Stomach smooth muscle (tissue), 2 donors: Measurements from ENCODE around the gene SV2C.
"Not testable (repeated sequence)": the region's sequence is repeated elsewhere in the genome, so short reads cannot be mapped to it uniquely, and the experiment has no call there.

Source experiments
- H3K27ac ChIP-seq: one replicate; pipeline ENCODE4 v1.7.0; 2013; ENCODE audit warnings: mild to moderate bottlenecking, low read length, inconsistent platforms
- H3K27me3 ChIP-seq, 2 donors: one replicate each; pipeline ENCODE4 v1.7.0; 2013; ENCODE audit warnings: low read length in 2 of 2; ENCODE audit not compliant: insufficient read depth in 2 of 2, control insufficient read depth in 1 of 2
- H3K36me3 ChIP-seq, 2 donors: one replicate each; pipeline ENCODE4 v1.7.0; 2013; ENCODE audit warnings: low read length in 2 of 2; ENCODE audit not compliant: control insufficient read depth in 2 of 2, insufficient read depth in 2 of 2
- H3K4me1 ChIP-seq: one replicate; pipeline ENCODE4 v1.7.0; 2013; ENCODE audit warnings: low read length; ENCODE audit not compliant: control insufficient read depth, insufficient read depth
- H3K4me3 ChIP-seq, 2 donors: one replicate each; pipeline ENCODE4 v1.7.0; 2013; ENCODE audit warnings: low read length in 2 of 2
- H3K9ac ChIP-seq, 2 donors: one replicate each; pipeline ENCODE4 v1.7.0; 2013; ENCODE audit warnings: low read length in 2 of 2, mild to moderate bottlenecking in 1 of 2
- H3K9me3 ChIP-seq, 2 donors: one replicate each; pipeline ENCODE4 v1.7.0; 2013; ENCODE audit warnings: low read length in 2 of 2; ENCODE audit not compliant: control insufficient read depth in 2 of 2
- donor health status: healthy.
- donor health status: Pancreatic carcinoma.

SV2C gene

GRCh38 chr5:76082772-76083554, at the start of gene SV2C:
SV2C (plus strand) TSS chr5:76083383; CDS start chr5:76131751, 48,368 bp downstream.
- Histone ChIP-seq H3K9me3 (peaks cover 0 to 3% of the 10 kb centered on the region in 2 donors), H3K27me3 (peaks cover 15 to 36% of the 10 kb centered on the region in 2 donors), H3K36me3 (no peaks in the 10 kb centered on the region), H3K27ac (no peak within 1 kb of the TSS), H3K4me1 (peaks cover 9% of the 10 kb centered on the region), H3K9ac (no peak within 1 kb of the TSS), H3K4me3 (peak within 1 kb of the TSS in 1 of 2 donors; percentile 44)

DNA sequence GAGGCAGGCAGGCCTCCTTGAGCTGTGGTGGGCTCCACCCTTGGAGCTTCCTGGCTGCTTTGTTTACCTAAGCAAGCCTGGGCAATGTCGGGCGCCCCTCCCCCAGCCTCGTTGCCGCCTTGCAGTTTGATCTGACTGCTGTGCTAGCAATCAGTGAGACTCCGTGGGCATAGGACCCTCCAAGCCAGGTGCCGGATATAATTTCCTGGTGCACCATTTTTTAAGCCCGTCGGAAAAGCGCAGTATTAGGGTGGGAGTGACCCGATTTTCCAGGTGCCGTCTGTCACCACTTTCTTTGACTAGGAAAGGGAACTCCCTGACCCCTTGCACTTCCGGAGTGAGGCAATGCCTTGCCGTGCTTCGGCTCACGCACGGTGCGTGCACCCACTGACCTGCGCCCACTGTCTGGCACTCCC, 45.4 kb upstream of the SV2C start:
- not testable (repeated sequence) for H3K4me3 ChIP-seq, H3K9me3 ChIP-seq, H3K36me3 ChIP-seq

GRCh38 chr5:76038212-76038611, 45.0 kb upstream of the SV2C start:
- Histone ChIP-seq H3K27me3 (no peaks in the 10 kb centered on the region), H3K27ac (no peak overlapping the region), H3K9me3 (peaks cover 0 to 6% of the 10 kb centered on the region in 2 donors), H3K4me3 (no peak overlapping the region), H3K9ac (no peak overlapping the region), H3K4me1 (no peaks in the 10 kb centered on the region), H3K36me3 (no peaks in the 10 kb centered on the region)

More for the DNA sequence above, 45.4 kb upstream of the SV2C start:
- not testable (repeated sequence) for H3K9ac ChIP-seq, H3K4me1 ChIP-seq, H3K27ac ChIP-seq, H3K27me3 ChIP-seq

DNA sequence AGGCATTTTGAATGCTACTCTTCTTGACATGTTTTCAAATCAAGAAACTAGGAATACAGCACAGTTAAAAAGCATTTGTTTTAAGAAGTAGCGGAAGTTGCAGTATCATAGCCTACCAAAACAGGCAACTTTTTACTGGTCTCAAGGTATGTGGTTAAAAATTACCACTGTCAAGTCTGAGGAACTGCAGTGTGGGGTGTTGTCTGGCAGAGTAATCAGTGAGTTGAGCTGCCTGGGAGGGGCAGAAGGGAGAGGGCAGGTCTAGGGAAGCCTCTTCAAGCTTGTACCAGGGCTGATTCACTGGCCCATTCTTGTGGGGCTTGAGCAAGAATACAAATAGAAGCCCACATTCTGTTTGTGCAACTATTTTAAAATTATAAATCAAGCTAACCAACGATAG, 42.4 kb upstream of the SV2C start:
- Histone ChIP-seq H3K27ac (no peak overlapping the region), H3K4me1 (no peaks in the 10 kb centered on the region), H3K9me3 (peaks cover 0 to 6% of the 10 kb centered on the region in 2 donors), H3K9ac (no peak overlapping the region), H3K27me3 (no peaks in the 10 kb centered on the region), H3K4me3 (no peak overlapping the region), H3K36me3 (no peaks in the 10 kb centered on the region)

- no peak overlapping the region for H3K9ac ChIP-seq
- no peaks in the 10 kb centered on the region for H3K36me3 ChIP-seq
- peaks cover 0 to 6% of the 10 kb centered on the region in 2 donors for H3K9me3 ChIP-seq
- no peak overlapping the region for H3K4me3 ChIP-seq
- no peaks in the 10 kb centered on the region for H3K27me3 ChIP-seq
- H3K27ac ChIP-seq = no peak overlapping the region
- no peaks in the 10 kb centered on the region for H3K4me1 ChIP-seq
These were observed 41.3 kb upstream of the SV2C start for GRCh38 chr5:76041863-76042262.

DNA sequence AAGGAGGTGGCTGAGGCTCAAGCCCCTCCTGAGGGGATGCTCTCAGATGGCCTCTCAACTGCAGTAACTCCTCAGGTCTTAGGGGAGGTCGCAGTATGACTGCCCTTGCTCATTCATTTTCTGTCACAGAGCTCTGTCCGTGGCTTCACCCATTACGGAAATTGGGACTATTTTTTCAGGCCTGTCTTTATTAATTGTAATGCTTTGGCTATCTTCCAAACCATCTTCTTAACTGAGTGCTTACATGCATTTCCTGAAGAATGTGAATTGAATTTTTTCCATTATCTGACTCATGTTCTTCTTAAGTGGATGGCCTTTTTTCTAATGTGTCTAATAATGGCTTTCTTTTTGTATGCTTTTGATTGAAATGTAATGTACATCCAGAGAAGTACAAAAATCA, 36.4 kb upstream of the SV2C start:
- H3K4me3 ChIP-seq = no peak overlapping the region
- H3K4me1 ChIP-seq = no peaks in the 10 kb centered on the region
- no peaks in the 10 kb centered on the region for H3K27me3 ChIP-seq
- H3K36me3 ChIP-seq = no peaks in the 10 kb centered on the region
- no peaks in the 10 kb centered on the region for H3K9me3 ChIP-seq
- H3K9ac ChIP-seq = no peak overlapping the region
- no peak overlapping the region for H3K27ac ChIP-seq

GRCh38 chr5:76050134-76050533, 33.0 kb upstream of the SV2C start:
- Histone ChIP-seq H3K4me1 (no peaks in the 10 kb centered on the region), H3K4me3 (no peak overlapping the region), H3K9me3 (no peaks in the 10 kb centered on the region), H3K27me3 (no peaks in the 10 kb centered on the region), H3K36me3 (no peaks in the 10 kb centered on the region), H3K27ac (no peak overlapping the region), H3K9ac (no peak overlapping the region)

- H3K4me1 ChIP-seq = no peaks in the 10 kb centered on the region
- H3K9me3 ChIP-seq = no peaks in the 10 kb centered on the region
- H3K4me3 ChIP-seq = no peak overlapping the region
- H3K9ac ChIP-seq = no peak overlapping the region
- H3K27ac ChIP-seq = no peak overlapping the region
- no peaks in the 10 kb centered on the region for H3K36me3 ChIP-seq
- H3K27me3 ChIP-seq = peaks cover 0 to 3% of the 10 kb centered on the region in 2 donors
These were observed 20.6 kb upstream of the SV2C start for GRCh38 chr5:76062502-76063041.

DNA sequence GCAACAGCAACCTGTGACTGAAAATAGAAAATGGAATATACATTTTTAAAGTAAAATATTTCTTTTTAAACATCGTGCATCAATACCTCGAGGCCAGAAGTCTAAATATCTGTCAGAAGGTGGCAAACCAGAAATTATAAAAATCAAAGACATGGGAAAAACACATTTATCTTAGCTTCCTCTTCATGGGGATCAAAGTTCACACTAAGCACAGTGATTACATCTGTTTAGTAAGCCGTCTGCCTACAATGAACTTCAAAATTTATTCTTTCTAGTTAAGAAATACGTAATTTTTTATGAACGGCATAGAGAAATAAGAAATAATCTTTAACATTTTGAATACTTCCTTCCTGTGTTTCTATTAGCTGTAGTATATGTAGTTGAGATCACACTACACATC, 17.9 kb upstream of the SV2C start:
- H3K27ac ChIP-seq = no peak overlapping the region
- H3K4me1 ChIP-seq = no peaks in the 10 kb centered on the region
- H3K36me3 ChIP-seq = no peaks in the 10 kb centered on the region
- peaks cover 0 to 3% of the 10 kb centered on the region in 2 donors for H3K9me3 ChIP-seq
- H3K27me3 ChIP-seq = peaks cover 0 to 3% of the 10 kb centered on the region in 2 donors
- no peak overlapping the region for H3K9ac ChIP-seq
- no peak overlapping the region for H3K4me3 ChIP-seq

GRCh38 chr5:76069061-76069735, 14.0 kb upstream of the SV2C start:
- Histone ChIP-seq H3K27me3 (no peaks in the 10 kb centered on the region), H3K27ac (no peak overlapping the region), H3K9ac (no peak overlapping the region), H3K9me3 (peaks cover 0 to 4% of the 10 kb centered on the region in 2 donors), H3K4me1 (no peaks in the 10 kb centered on the region), H3K4me3 (no peak overlapping the region), H3K36me3 (no peaks in the 10 kb centered on the region)
